WI38 (cell line): Measurements from ENCODE around the gene OR52A5.
"Not testable (repeated sequence)": the region's sequence is repeated elsewhere in the genome, so short reads cannot be mapped to it uniquely, and the experiment has no call there.

ENCODE experiments used
- H3K4me3 ChIP-seq: 2 replicates; pipeline ENCODE4 v1.5.1; 2011; ENCODE audit warnings: low read depth, mild to moderate bottlenecking, control low read depth, low read length
- TF ChIP-seq, protein P1 (sequence below): IDR thresholded peaks from 2 replicates; pipeline ENCODE4 v1.5.1; 2012; ENCODE audit warnings: low read depth, mild to moderate bottlenecking, control low read depth, low read length

Gene OR52A5

GRCh38 chr11:5137996-5138395, at the start of gene OR52A5:
TSS of gene OR52A5 (minus strand) at chr11:5138356. CDS start at chr11:5132642, 5,714 bp downstream.
- TF ChIP-seq, protein P1, sequence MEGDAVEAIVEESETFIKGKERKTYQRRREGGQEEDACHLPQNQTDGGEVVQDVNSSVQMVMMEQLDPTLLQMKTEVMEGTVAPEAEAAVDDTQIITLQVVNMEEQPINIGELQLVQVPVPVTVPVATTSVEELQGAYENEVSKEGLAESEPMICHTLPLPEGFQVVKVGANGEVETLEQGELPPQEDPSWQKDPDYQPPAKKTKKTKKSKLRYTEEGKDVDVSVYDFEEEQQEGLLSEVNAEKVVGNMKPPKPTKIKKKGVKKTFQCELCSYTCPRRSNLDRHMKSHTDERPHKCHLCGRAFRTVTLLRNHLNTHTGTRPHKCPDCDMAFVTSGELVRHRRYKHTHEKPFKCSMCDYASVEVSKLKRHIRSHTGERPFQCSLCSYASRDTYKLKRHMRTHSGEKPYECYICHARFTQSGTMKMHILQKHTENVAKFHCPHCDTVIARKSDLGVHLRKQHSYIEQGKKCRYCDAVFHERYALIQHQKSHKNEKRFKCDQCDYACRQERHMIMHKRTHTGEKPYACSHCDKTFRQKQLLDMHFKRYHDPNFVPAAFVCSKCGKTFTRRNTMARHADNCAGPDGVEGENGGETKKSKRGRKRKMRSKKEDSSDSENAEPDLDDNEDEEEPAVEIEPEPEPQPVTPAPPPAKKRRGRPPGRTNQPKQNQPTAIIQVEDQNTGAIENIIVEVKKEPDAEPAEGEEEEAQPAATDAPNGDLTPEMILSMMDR = no peak

DNA sequence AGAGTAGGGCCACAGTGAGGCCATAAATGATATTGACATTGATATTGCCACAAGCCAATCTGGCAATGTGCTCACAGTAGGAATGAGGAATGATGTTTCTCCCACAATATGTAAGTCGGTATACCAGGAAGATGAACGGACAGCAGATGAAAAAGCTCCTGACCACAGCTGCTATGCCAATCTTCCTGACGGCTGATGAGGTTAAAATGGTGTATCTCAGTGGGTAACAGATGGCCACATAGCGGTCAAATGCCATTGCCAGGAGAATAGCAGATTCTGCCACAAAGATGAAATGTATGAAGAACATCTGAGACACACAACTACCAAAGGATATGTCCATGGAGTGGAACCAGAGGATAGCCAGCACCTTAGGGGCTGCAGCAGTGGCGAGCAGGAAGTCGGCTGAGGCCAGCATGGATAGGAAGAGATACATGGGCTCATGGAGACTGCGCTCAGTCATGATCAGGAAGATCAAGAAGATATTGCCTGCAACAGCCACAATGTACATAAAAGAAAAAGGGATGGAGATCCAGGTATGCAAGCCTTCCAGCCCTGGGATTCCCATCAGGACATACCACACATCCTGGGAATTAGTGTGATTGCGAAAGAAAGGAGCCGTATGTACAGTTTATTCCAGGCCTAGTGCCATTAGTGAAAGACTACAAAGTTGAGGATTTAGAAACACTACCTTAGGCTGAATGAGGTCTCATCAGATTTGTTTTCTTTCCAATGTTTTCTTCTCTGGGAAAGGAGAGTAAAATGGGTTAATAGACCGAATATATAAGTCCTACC, 40.1 kb upstream of the OR52A5 start:
- H3K4me3 ChIP-seq = no peak overlapping the region
- TF ChIP-seq, protein P1 = no peak

More at GRCh38 chr11:5137996-5138395, at the start of gene OR52A5:
- H3K4me3 ChIP-seq = no peak within 1 kb of the TSS

- H3K4me3 ChIP-seq = no peak overlapping the region
- TF ChIP-seq, protein P1 = no peak
Measured at GRCh38 chr11:5174934-5175333, 36.8 kb upstream of the OR52A5 start.

GRCh38 chr11:5171856-5172255, 33.7 kb upstream of the OR52A5 start:
- TF ChIP-seq, protein P1 = no peak

GRCh38 chr11:5165898-5166297, 27.7 kb upstream of the OR52A5 start:
- H3K4me3 ChIP-seq = not testable (repeated sequence)

More at GRCh38 chr11:5171856-5172255, 33.7 kb upstream of the OR52A5 start:
- no peak overlapping the region for H3K4me3 ChIP-seq

GRCh38 chr11:5164807-5165206, 26.7 kb upstream of the OR52A5 start:
- not testable (repeated sequence) for H3K4me3 ChIP-seq

GRCh38 chr11:5161045-5161444, 22.9 kb upstream of the OR52A5 start:
- not testable (repeated sequence) for H3K4me3 ChIP-seq

DNA sequence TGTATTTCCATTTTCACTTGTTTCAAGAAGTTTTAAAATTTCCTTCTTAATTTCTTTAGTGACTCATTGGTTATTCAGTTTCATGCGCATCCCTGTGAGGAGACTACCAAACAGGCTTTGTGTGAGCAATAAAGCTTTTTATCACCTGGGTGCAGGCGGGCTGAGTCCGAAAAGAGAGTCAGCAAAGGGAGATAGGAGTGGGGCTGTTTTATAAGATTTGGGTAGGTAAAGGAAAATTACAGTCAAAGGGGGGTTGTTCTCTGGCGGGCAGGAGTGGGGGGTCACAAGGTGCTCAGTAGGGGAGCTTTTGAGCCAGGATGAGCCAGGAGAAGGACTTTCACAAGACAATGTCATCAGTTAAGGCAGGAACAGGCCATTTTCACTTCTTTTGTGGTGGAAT, 22.1 kb upstream of the OR52A5 start:
- not testable (repeated sequence) for H3K4me3 ChIP-seq

GRCh38 chr11:5159806-5160205, 21.6 kb upstream of the OR52A5 start:
- TF ChIP-seq, protein P1 = no peak
- H3K4me3 ChIP-seq = no peak overlapping the region
